Naive thymus-derived CD4-positive, alpha-beta T cell (primary cell): ENCODE data around the gene XPOT. TPM values are rescaled to one million over a fixed set of nuclear protein-coding genes. Genes with fewer than 3 reads are reported as not detected.
"Not testable (repeated sequence)": the region's sequence is repeated elsewhere in the genome, so short reads cannot be mapped to it uniquely, and the experiment has no call there.

Source experiments
- ATAC-seq: fragments of 150-1000 bp; cut with Tn5 transposase; 2 replicates; pipeline ENCODE4 v1.10.0; 2021; ENCODE audit warnings: mild to moderate bottlenecking, moderate library complexity
- CTCF ChIA-PET: fragments of 350-600 bp; sonication (Branson Sonifier 250); formaldehyde crosslinking; loops from one replicate; lab custom pipeline; 2021; ENCODE audit warnings: antibody characterized with exemption; lab: Charles Lee
- POLR2A ChIA-PET: fragments of 350-600 bp; sonication (Branson Sonifier 250); formaldehyde crosslinking; loops from one replicate; lab custom pipeline; 2021; ENCODE audit warnings: antibody characterized with exemption, inconsistent platforms; lab: Charles Lee
- DNase-seq, 9 donors: peaks; one replicate each; pipeline versions ENCODE4 v3.0.0 to v3.0.0-alpha.2; 2020 to 2022; ENCODE audit warnings: mixed read lengths in 1 of 9
- H3K27ac ChIP-seq: one replicate; pipeline ENCODE4 v1.7.0; 2013; ENCODE audit warnings: mild to moderate bottlenecking, low read depth, low read length, moderate library complexity
- H3K27me3 ChIP-seq, 2 donors: one replicate each; pipeline ENCODE4 v1.7.0; 2013; ENCODE audit warnings: low read length in 2 of 2, mild to moderate bottlenecking in 2 of 2, moderate library complexity in 2 of 2; ENCODE audit not compliant: control insufficient read depth in 2 of 2, insufficient read depth in 2 of 2
- H3K36me3 ChIP-seq, 3 experiments: 1 replicate in 2 of 3; 2 replicates in 1 of 3; pipeline ENCODE4 v1.7.0; 2013; ENCODE audit warnings: low read length in 3 of 3, mild to moderate bottlenecking in 3 of 3, moderate library complexity in 1 of 3; ENCODE audit not compliant: insufficient read depth in 3 of 3, control insufficient read depth in 2 of 3
- H3K4me1 ChIP-seq, 2 donors: one replicate each; pipeline ENCODE4 v1.7.0; 2013; ENCODE audit warnings: low read length in 2 of 2, mild to moderate bottlenecking in 2 of 2, moderate library complexity in 1 of 2; ENCODE audit not compliant: control insufficient read depth in 2 of 2, insufficient read depth in 2 of 2
- H3K4me3 ChIP-seq: 2 replicates; pipeline ENCODE4 v1.7.0; 2013; ENCODE audit warnings: mild to moderate bottlenecking, low read length
- H3K9me3 ChIP-seq, 3 experiments: 1 replicate in 2 of 3; 2 replicates in 1 of 3; pipeline ENCODE4 v1.7.0; 2013; ENCODE audit warnings: low read length in 3 of 3; ENCODE audit not compliant: control insufficient read depth in 2 of 3
- H3K27ac Mint-ChIP-seq, 9 donors: one replicate each; pipeline ENCODE4 v1.8.0; 2020 to 2022; ENCODE audit warnings: mixed read lengths in 9 of 9, mild to moderate bottlenecking in 8 of 9, moderate library complexity in 5 of 9, inconsistent platforms in 2 of 9
- H3K27me3 Mint-ChIP-seq, 5 donors: one replicate each; pipeline ENCODE4 v1.8.0; 2021 to 2022; ENCODE audit warnings: mixed read lengths in 5 of 5, mild to moderate bottlenecking in 1 of 5
- H3K36me3 Mint-ChIP-seq, 5 donors: one replicate each; pipeline ENCODE4 v1.8.0; 2020 to 2022; ENCODE audit warnings: mixed read lengths in 5 of 5, mild to moderate bottlenecking in 3 of 5, inconsistent platforms in 1 of 5
- H3K4me1 Mint-ChIP-seq, 7 donors: one replicate each; pipeline ENCODE4 v1.8.0; 2020 to 2022; ENCODE audit warnings: mixed read lengths in 7 of 7, mild to moderate bottlenecking in 3 of 7, inconsistent platforms in 1 of 7
- H3K4me3 Mint-ChIP-seq, 10 donors: one replicate each; pipeline ENCODE4 v1.8.0; 2020 to 2022; ENCODE audit warnings: mild to moderate bottlenecking in 10 of 10, mixed read lengths in 10 of 10, moderate library complexity in 6 of 10, inconsistent platforms in 2 of 10
- H3K9me3 Mint-ChIP-seq, 11 donors: one replicate each; pipeline ENCODE4 v1.8.0; 2020 to 2022; ENCODE audit warnings: mixed read lengths in 11 of 11, mild to moderate bottlenecking in 4 of 11, inconsistent platforms in 1 of 11, moderate library complexity in 1 of 11
- intact Hi-C, 2 donors: fragments of 100-400 bp; cut with micrococcal nuclease; formaldehyde crosslinking; loops; one replicate each; pipeline ENCODE4 v1.15.1; 2023
- polyA plus RNA-seq, 2 donors: library from polyadenylated mRNA; unstranded; fragments of 300-500 nt; fragmentation: Illumina TruSeq; gene quantifications; one replicate each; pipeline ENCODE4 v1.2.3, GENCODE V29; 2021
- total RNA-seq, 6 experiments: library from RNA in 5 of 6; stranded (reverse) in 5 of 6; gene quantifications; 1 replicate in 5 of 6; 2 replicates in 1 of 6; pipeline ENCODE4 v1.2.3 and lab custom pipeline; 2021 to 2026

Gene XPOT
- total RNA-seq (100 to 1,000 TPM in 1 of 5 experiments, 10 to 100 TPM in 4; 46.6 to 118 (median 75.1) TPM), polyA plus RNA-seq (10 to 100 TPM; 24.8 to 34.1 TPM), total RNA-seq (lab: John Stamatoyannopoulos, UW) (94.5 reads per million, percentile 83 among the genes with 10 or more reads in this experiment)

DNA sequence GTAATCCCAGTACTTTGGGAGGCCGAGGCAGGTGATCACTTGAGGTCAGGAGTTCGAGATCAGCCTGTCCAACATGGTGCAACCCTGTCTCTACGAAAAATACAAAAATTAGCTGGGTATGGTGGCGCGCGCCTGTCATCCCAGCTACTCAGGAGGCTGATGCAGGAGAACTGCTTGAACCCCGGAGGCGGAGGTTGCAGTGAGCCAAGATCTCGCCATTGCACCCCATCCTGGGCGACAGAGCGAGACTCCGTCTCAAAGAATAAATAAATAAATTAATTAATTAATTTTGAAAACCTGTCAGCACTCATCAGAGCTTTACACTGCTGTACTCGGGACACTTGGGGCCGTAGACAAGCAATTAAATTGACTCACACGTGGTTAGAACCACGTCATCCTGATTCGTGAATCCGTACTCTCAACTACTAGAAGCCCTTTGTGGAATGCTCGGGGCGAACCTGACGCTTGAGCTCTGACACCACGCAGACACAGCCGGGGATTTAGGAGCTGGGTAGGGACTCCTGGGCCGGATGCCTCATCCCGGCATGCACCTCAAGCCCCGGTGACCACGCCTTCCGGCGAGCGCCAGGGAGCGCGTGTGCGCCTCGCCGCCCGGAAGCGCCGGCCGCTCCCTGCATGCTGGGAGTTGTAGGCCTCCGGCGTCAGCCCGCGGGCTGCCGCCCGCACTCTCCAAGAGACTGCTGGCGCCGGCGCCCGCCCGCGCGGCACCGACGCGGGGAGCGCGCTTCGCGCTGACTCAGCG lies at the start of gene XPOT:
XPOT (plus strand) TSS at position 686 of the 763 bp plus-strand sequence. CDS start 5,644 bp downstream, outside the sequence.
- Mint-ChIP-seq H3K27ac (peak within 1 kb of the TSS; percentile 84 to 98 (median 95)), H3K4me3 (peak within 1 kb of the TSS; percentile 90 to 99 (median 96)), H3K36me3 (peaks cover 0 to 1% (median 0%) of the 10 kb centered on the region in 5 donors), H3K9me3 (no peaks in the 10 kb centered on the region), H3K4me1 (peaks cover 8 to 41% (median 25%) of the 10 kb centered on the region in 7 donors), H3K27me3 (no peaks in the 10 kb centered on the region)
- H3K9me3 ChIP-seq: no peaks in the 10 kb centered on the region
- no peaks in the 10 kb centered on the region for H3K27me3 ChIP-seq
- H3K27ac ChIP-seq: peak within 1 kb of the TSS; percentile 82
- POLR2A ChIA-PET: interaction anchor here (0.5 to 2.7 kb wide), 9 partner anchors 14 to 623 kb away, joined by 3 to 7 read pairs (median 3); partner anchors contain the start of gene KICS2
- DNase-seq (peak; percentile 85 to 94 (median 92)), ATAC-seq (peak; percentile 97)
- intact Hi-C loops: loop anchor here (1.0 to 10.0 kb wide), 15 partner anchors 14 to 1901 kb away; partner anchors contain the start of genes KICS2 (in 2 of the 2), LEMD3 (in 2 of the 2), LLPH (in 2 of the 2) and TBK1 (in 2 of the 2)
- H3K4me3 ChIP-seq: peak within 1 kb of the TSS; percentile 81
- peaks cover 0 to 6% (median 0%) of the 10 kb centered on the region in 3 experiments for H3K36me3 ChIP-seq
- H3K4me1 ChIP-seq: peaks cover 0 to 8% of the 10 kb centered on the region in 2 donors
- CTCF ChIA-PET: interaction anchor here (0.8 to 1.3 kb wide), 3 partner anchors 19 to 394 kb away, joined by 3 read pairs; no protein-coding TSS in a partner anchor

DNA sequence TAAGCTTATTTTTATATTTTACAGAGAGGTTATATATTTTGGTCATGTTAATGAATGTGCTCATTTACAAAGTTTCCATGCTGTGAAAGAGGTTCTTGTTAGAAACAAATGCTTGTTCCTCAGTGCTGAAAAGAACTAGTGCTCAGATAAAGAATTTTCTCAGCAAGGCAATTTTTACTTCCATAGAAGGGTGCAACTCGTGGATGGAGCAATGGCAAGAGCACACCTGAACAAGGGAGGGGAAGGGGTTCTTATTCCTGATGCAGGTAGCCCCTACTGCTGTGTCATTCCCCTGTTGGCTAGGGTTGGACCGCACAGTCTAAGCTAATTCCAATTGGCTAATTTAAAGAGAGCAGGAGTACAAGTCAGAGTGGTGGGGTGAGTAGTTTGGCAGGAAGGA lies 48.0 kb upstream of the XPOT start:
- H3K27ac Mint-ChIP-seq, POLR2A ChIA-PET, H3K4me3 ChIP-seq, ATAC-seq, H3K27me3 Mint-ChIP-seq, H3K4me1 Mint-ChIP-seq, H3K27me3 ChIP-seq, H3K27ac ChIP-seq, H3K36me3 Mint-ChIP-seq, CTCF ChIA-PET, H3K36me3 ChIP-seq, H3K4me1 ChIP-seq, H3K9me3 ChIP-seq, intact Hi-C loops, DNase-seq, H3K4me3 Mint-ChIP-seq: not testable (repeated sequence)
- peaks cover 0 to 34% (median 9%) of the 10 kb centered on the region in 11 donors for H3K9me3 Mint-ChIP-seq

GRCh38 chr12:64361173-64361572 lies 43.0 kb upstream of the XPOT start:
- not testable (repeated sequence) for ATAC-seq

DNA sequence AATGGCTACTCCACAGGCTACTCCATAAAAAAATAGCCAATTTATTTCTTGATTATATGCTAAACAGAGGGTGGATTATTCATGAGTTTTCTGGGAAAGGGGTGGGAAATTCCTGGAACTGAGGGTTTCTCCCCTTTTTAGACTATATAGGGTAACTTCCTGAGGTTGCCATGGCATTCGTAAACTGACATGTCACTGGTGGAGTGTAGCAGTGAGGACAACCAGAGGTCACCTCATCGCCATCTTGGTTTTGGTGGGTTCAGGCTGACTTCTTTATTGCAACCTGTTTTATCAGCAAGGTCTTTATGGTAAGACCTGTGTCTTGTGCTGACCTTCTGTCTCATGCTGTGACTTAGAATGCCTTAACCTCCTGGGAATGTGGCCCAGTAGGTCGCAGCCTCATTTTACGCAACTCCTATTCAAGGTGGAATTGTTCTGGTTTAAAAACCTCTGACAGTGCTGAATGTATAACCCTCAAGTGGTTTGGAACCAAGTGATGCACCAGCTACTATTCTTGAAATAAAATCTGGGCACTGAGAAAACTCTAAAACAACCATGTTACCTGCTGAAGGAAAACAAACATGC lies 41.4 kb upstream of the XPOT start:
- Mint-ChIP-seq H3K9me3 (no peaks in the 10 kb centered on the region), H3K27me3 (no peaks in the 10 kb centered on the region)

More at GRCh38 chr12:64361173-64361572, 43.0 kb upstream of the XPOT start:
- DNase-seq, H3K36me3 ChIP-seq, CTCF ChIA-PET, POLR2A ChIA-PET, H3K36me3 Mint-ChIP-seq, H3K9me3 ChIP-seq, H3K4me3 ChIP-seq, H3K4me1 ChIP-seq, H3K27me3 Mint-ChIP-seq, H3K27ac Mint-ChIP-seq, intact Hi-C loops, H3K27me3 ChIP-seq, H3K4me3 Mint-ChIP-seq, H3K27ac ChIP-seq, H3K4me1 Mint-ChIP-seq: not testable (repeated sequence)
- H3K9me3 Mint-ChIP-seq: peaks cover 0 to 12% (median 6%) of the 10 kb centered on the region in 11 donors

DNA sequence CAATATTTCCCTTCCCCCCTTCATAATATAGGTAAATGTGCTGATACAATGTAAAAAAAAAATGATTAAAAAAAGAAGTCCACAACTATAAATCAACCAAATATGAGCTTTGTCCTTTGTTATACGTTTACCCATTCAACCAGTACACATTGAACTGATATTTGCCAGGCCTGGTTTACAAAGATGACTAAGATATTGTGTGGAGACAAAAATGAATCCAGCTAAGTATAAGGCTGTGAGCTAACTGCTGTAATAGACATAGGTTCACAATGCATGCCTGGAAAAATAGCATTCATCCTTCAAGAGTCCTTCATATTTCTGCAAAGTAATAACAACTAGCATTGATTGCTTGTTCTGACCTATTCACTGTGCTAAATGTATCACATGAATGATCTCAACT lies 20.5 kb upstream of the XPOT start:
- ATAC-seq (no peak), DNase-seq (no peak)
- peak overlapping the region in 2 of 10 donors; percentile 54 to 74 for H3K4me3 Mint-ChIP-seq
- intact Hi-C loops: no loop called here
- Histone ChIP-seq H3K36me3 (no peaks in the 10 kb centered on the region), H3K27me3 (no peaks in the 10 kb centered on the region), H3K9me3 (no peaks in the 10 kb centered on the region), H3K4me1 (peaks cover 5 to 25% of the 10 kb centered on the region in 2 donors), H3K4me3 (no peak overlapping the region), H3K27ac (no peak overlapping the region)
- no peaks in the 10 kb centered on the region for H3K27me3 Mint-ChIP-seq
- peaks cover 5 to 18% (median 13%) of the 10 kb centered on the region in 11 donors for H3K9me3 Mint-ChIP-seq
- H3K27ac Mint-ChIP-seq: peak overlapping the region in 3 of 9 donors; percentile 81 to 88 (median 82)
- H3K36me3 Mint-ChIP-seq: peaks cover 3 to 17% (median 15%) of the 10 kb centered on the region in 5 donors
- H3K4me1 Mint-ChIP-seq: peaks cover 22 to 55% (median 42%) of the 10 kb centered on the region in 7 donors
- POLR2A ChIA-PET: interaction anchor here (0.6 to 1.0 kb wide), 4 partner anchors 39 to 199 kb away, joined by 3 to 4 read pairs (median 3); no protein-coding TSS in a partner anchor
- CTCF ChIA-PET: interaction anchor here (0.6 to 1.0 kb wide), 2 partner anchors 110 to 351 kb away, joined by 3 to 6 read pairs; no protein-coding TSS in a partner anchor

More for the DNA sequence above, 41.4 kb upstream of the XPOT start:
- H3K4me1 ChIP-seq: no peaks in the 10 kb centered on the region
- H3K27me3 ChIP-seq: no peaks in the 10 kb centered on the region
- Mint-ChIP-seq H3K4me3 (no peak overlapping the region), H3K36me3 (no peaks in the 10 kb centered on the region), H3K4me1 (no peaks in the 10 kb centered on the region), H3K27ac (no peak overlapping the region)
- H3K9me3 ChIP-seq: no peaks in the 10 kb centered on the region
- no peaks in the 10 kb centered on the region for H3K36me3 ChIP-seq
- intact Hi-C loops: no loop called here
- H3K4me3 ChIP-seq: no peak overlapping the region
- H3K27ac ChIP-seq: no peak overlapping the region
- ATAC-seq: no peak
- no peak for DNase-seq
- ChIA-PET POLR2A (no interaction called here), CTCF (no interaction called here)

DNA sequence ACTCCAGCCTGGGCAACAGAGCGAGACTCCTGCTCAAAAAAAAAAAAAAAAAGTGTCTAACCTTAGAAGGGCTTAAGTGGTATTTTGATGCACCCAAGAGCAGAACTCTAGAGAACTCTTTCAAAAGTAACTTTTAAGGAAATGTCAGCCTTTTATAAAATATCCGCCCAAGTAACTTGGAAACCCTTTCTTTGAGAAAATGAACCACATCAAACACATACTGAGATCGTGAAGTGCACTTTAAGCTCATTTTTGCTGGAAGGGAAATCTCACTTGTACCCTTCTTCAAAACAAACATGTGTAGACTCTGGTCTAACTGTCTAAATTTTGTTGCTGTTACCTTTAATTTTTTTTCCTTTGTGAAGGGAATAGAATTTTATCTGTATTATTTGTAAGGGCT lies 19.2 kb upstream of the XPOT start:
- peak; percentile 74 for ATAC-seq
- Histone ChIP-seq H3K4me1 (peaks cover 5 to 25% of the 10 kb centered on the region in 2 donors), H3K27ac (peak overlapping the region; percentile 52), H3K27me3 (no peaks in the 10 kb centered on the region), H3K4me3 (no peak overlapping the region), H3K9me3 (no peaks in the 10 kb centered on the region), H3K36me3 (no peaks in the 10 kb centered on the region)
- peaks cover 5 to 17% (median 12%) of the 10 kb centered on the region in 11 donors for H3K9me3 Mint-ChIP-seq
- CTCF ChIA-PET: interaction anchor here (0.8 kb wide), 2 partner anchors 9 to 19 kb away, joined by 3 read pairs; partner anchors contain the start of gene XPOT
- peaks cover 3 to 17% (median 15%) of the 10 kb centered on the region in 5 donors for H3K36me3 Mint-ChIP-seq
- H3K27me3 Mint-ChIP-seq: peaks cover 0 to 5% (median 0%) of the 10 kb centered on the region in 5 donors
- H3K4me1 Mint-ChIP-seq: peaks cover 24 to 59% (median 47%) of the 10 kb centered on the region in 7 donors
- peak in 7 of 9 donors; percentile 28 to 72 (median 55) for DNase-seq
- H3K27ac Mint-ChIP-seq: peak overlapping the region; percentile 81 to 93 (median 87)
- peak overlapping the region; percentile 41 to 86 (median 63) for H3K4me3 Mint-ChIP-seq
- intact Hi-C loops: loop anchor here (1.0 to 5.0 kb wide), 2 partner anchors 19 to 163 kb away; partner anchors contain the start of genes XPOT (in 2 of the 2) and KICS2 (in 1 of the 2)
- POLR2A ChIA-PET: no interaction called here
